ENCODE measurements around the gene ABCG8.

DNA sequence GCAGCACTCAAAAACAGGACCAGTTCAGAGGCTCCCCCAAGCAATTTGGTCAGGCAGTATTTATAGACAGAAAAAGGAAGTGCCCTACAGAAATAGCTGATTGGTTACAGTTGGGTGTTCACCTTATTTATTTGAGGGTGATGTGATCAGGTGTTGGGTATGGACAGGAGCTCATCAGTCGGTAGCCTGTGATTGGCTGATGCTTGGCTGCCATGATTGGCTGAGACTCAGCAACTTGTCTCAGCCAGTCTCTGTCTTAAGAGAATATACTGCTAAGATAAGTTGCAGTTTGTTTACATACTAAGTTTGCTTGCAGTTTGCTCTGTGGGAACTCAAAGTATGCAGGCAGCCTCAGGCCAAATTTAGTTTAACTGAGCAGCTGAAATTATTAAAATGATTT lies 9.4 kb downstream of the ABCG8 start:
- no peak for TF ChIP-seq POLR2A (IDR thresholded peaks at IDR 0.05; ENCODE audit: low read depth, low read length)
- no peak for TF ChIP-seq EZH2 (IDR thresholded peaks at IDR 0.05; ENCODE audit: borderline replicate concordance, low read depth, low read length, severe bottlenecking)
- TF ChIP-seq MAX (IDR thresholded peaks at IDR 0.05; ENCODE audit: insufficient read depth, insufficient read length) = no peak
- TF ChIP-seq, protein P1, sequence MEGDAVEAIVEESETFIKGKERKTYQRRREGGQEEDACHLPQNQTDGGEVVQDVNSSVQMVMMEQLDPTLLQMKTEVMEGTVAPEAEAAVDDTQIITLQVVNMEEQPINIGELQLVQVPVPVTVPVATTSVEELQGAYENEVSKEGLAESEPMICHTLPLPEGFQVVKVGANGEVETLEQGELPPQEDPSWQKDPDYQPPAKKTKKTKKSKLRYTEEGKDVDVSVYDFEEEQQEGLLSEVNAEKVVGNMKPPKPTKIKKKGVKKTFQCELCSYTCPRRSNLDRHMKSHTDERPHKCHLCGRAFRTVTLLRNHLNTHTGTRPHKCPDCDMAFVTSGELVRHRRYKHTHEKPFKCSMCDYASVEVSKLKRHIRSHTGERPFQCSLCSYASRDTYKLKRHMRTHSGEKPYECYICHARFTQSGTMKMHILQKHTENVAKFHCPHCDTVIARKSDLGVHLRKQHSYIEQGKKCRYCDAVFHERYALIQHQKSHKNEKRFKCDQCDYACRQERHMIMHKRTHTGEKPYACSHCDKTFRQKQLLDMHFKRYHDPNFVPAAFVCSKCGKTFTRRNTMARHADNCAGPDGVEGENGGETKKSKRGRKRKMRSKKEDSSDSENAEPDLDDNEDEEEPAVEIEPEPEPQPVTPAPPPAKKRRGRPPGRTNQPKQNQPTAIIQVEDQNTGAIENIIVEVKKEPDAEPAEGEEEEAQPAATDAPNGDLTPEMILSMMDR (IDR thresholded peaks at IDR 0.05; ENCODE audit: extremely low read depth in 1 of 2, insufficient read depth in 1 of 2, low read depth in 1 of 2, low read length in 2 of 2) = no peak
- TF ChIP-seq JUN (IDR thresholded peaks at IDR 0.05; ENCODE audit: borderline replicate concordance, insufficient read depth, insufficient read length, low read depth) = no peak
- no peak for TF ChIP-seq POLR2AphosphoS5 (IDR thresholded peaks at IDR 0.05; ENCODE audit: insufficient read depth, low read depth, low read length)
- no peak for TF ChIP-seq FOS (IDR thresholded peaks at IDR 0.05; ENCODE audit: borderline replicate concordance, insufficient read depth, low read length)
- no peak for TF ChIP-seq MYC (IDR thresholded peaks at IDR 0.05; ENCODE audit: low read depth, low read length)
